GM21381 (cell line): ENCODE data around the gene SCD5.

Source experiments
- ATAC-seq: cut with Tn5 transposase; IDR thresholded peaks from one replicate; pipeline ENCODE4 v1.9.1; 2021; ENCODE audit warnings: mild to moderate bottlenecking, moderate library complexity; ENCODE audit not compliant: unreplicated experiment

SCD5 gene

DNA sequence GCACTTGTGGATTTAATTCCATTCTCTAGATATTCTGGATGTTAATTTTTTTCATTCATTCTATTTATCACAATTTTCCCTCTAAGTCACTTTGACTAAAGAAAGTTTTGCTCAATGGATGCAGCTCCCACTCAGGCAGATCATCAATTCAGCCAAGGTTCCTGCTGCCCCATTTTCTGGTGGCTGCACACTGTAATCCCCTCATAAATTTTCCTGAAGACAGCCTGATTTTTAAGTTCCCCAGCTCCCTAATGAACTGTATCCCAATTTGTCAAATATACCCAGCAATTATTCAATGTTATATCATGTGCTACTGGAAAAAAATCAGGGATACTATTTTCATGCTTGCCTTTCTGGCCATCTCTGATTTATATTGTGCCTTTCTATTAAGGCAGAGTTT lies 61.2 kb downstream of the SCD5 start:
- ATAC-seq, result no peak

DNA sequence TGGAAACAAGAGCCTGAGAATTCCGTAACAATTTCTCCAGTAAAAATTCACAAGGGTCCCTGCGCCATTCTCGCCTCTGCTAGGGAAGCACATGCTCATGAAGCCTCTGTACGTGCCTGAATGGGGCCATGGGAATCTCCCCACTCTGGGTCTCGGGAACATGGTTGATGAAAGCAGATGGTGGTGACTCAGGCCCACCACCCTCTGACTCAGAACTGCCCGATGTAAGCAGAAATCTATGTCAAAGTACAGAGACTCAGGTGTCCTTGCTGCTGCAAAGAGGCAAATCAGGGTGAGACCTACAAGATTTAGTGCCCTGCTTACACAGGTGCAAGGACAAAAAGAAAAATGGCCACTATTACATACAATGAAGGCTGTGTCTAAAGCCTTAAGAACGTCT lies 65.0 kb downstream of the SCD5 start:
- ATAC-seq, result no peak

DNA sequence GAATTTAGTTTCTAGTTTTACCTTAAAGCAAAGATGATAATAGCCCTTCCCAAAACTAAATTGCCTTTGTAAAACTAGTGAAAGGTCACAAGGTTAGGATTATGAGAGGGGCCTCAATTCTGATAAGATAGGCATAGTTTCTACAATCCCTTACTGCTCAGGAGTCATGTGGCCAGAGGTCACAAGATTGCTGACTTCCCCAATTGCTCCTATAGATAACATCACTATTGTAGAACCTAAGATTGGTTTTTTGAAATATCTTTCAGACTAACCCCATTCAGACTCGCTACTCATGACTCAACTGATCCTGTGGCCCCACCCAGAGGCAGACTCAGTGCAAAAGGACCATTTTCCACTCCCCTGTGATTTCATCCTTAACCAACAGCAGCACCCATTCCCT lies 70.3 kb downstream of the SCD5 start:
- no peak for ATAC-seq

DNA sequence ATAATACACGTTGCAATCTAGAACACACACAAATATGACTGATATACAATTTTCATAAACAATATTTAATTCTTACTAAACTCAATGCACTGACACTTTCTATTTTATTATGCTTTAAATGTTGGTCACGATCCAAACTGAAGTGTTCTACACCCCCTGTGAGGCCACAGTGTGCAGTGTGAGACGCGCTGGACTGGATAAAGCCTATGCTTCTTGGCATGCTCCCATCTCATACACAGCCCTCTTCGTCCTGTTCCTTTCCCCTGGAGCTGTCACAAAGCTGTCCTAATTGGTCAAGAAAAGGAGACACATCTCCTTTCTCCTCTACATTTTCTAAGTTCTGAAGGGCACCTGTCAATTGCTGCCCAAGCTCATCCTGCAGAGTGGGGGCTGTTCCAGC lies 72.0 kb downstream of the SCD5 start:
- ATAC-seq, result no peak

GRCh38 chr4:82721819-82722423 lies 76.7 kb downstream of the SCD5 start:
- ATAC-seq, result peak; percentile 61

DNA sequence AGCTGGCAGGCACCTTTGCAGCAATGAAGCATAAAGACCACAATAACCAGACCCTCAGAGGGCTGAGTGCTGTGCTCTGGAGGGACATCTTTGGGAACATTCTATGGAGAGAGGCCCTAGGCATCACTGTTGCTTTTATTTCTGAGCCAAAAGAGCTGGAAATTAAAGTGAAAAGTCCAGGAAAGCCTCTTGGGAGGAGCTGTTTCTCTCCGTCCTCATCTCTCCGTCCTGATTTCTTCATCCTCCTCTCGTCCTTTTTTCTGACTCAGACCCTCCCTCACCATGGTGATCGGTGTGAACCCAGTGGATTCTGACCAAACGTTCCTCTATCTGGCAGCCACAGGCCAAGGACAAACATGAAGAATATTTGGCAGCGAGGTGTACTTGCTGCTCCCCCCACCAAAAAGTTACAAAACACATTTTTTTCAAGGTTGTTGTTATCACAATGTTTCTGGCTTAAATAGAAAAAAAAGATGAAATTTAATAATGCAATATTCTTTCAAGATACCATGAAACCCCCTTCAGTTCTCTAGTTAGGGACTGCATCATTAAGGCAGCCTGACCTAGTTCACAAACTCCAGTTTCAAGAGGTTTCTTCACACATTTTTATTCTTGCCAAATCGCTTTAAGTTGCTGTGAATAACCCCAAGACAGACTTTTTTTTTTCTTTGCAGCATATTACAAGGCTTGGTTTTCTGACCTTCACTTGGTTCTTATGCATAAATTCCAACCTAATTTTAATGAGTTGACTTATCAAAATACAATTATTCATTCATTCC lies 80.2 kb downstream of the SCD5 start:
- ATAC-seq, result no peak

DNA sequence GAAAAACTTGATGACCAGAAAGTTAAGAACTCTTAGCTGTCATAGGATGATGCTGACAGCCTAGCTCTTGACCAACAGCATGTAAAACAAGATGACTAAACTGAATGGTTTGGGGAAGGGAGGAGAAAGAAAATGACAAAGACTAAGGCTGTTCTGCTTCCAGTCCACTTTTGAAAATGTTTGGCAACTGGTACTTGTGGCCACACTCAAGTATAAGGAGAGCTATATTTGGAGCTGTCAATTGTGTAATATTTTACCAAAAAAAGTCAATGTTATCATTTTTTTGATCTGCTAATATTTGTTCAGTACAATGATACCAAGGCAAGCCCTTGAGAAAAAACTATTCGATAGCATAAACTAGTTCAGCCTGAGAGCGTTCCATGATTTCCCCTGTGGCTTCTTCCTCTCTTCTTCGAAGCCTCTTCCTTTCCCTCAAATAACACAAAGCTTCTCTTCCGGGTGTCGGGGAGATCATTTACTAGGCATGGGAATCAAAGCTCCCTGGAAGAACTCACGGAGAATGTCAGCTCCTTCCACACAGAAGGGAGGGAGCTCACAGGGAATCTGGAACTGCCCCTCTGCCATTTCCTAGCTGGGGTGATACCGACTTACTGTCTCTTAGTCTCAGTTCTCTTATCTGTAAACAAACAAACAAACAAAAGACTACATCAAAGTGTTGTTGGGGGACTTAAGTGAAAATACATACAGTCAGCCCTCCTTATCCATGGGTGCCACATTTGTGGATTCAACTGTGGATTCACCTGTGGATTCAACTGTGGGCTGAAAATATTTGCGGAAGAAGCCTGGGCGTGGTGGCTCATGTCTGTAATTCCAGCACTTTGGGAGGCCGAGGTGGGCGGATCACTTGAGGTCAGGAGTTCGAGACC lies 82.6 kb downstream of the SCD5 start:
- no peak for ATAC-seq

DNA sequence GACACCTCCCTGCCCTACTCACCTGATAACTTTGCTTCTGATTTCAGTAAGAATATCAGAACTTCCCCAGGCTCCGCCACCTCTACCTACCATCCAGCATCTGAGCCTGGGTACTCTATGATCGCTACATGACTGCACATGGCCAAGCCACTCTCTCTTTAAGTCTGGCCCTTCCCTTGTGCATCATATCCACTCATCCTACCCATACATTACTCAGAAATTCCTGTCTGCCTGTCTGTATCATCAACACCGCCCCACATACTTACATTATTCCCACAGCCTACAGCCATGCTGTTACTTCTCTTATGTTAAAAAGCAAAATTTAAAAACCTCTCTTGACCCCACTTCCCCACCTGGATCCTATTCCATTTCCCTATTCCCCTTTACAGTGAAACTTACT lies 84.7 kb downstream of the SCD5 start:
- ATAC-seq, result no peak

DNA sequence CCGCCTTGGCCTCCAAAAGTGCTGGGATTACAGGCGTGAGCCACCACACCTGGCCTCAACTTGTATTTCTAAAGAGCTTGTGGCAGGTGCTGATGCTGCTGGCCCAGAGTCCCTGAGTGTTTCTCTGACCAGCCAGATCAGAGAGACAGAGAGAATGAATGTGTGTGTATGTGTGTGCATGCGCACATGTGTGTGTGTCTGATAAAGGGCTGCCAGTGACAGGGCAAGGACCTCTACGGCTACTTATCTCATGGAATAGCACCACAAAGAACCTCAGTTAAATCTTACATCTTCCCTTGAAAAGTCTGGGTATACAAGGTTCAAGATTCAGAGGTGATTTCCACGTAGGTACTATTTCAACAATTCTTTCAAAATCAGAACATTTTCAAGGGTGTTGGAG lies 86.0 kb downstream of the SCD5 start:
- no peak for ATAC-seq

- no peak for ATAC-seq
Measured at GRCh38 chr4:82711158-82711785, 87.3 kb downstream of the SCD5 start.

DNA sequence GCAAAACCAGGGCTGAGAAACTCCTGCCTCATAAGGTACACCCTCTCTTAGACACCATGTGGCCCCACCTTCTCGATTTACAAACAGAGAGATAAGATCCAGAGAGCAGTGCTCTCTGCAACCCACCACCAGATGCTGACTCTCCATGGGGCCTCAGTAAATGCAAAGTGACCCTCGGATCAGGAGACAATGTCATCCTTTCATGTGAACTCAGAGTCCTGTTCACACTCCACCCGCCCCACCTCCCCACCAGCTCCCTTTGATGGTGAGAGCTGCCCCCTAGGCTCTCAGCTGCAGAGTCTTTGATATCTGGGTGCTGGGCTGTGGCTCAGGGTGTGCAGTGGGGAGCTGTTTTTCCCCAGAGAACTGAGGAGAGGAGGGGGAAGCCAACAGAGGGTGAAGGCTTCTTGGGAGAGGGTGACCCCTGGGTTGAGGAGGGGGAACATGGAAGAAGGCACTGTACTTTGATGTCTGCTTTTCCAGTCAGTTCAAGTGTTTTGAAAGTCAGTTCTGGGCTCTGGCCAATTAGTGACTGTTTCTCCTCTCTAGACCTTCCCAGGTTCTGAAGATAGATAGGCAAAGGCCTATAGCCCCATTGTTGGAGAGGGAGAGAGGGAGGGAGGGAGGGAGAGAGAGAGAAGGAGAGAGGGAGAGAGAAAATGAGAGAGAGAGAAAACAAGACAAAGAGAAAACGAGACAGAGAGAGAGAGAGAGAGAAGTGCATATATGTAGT lies 88.2 kb downstream of the SCD5 start:
- no peak for ATAC-seq

GRCh38 chr4:82708982-82709381 lies 89.6 kb downstream of the SCD5 start:
- ATAC-seq, result no peak

DNA sequence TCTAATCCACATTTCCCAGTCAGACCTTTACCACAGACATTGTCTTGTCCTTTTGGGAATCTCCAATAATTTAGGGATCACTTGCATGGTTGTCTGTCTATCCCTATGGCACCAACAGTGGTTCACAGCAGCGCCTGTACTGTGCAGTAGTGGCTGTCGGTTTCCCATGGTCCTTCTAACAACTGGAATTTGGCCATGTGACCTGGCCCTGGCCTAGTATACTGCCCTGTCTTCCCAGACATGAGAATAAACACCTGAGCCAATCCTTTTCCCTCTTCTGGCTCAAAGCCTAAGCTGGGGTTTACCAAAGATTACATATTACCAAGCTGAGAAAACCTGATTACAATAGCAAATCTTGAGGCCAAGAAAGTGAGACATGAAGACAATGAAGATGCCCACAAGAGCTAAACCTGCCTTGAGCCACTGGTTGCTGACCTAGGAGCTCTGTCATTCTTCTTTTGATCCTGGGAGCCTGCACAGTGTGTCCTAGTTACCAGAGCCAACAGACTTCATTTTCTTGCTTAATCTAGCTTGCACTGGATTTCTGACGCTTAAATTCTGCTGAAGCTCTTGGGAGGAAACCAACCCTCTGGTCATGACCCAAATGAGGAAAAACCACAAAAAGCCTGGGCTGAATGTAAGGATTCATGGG lies 92.1 kb downstream of the SCD5 start:
- ATAC-seq, result no peak

GRCh38 chr4:82705928-82706300 lies 92.7 kb downstream of the SCD5 start:
- ATAC-seq, result no peak

DNA sequence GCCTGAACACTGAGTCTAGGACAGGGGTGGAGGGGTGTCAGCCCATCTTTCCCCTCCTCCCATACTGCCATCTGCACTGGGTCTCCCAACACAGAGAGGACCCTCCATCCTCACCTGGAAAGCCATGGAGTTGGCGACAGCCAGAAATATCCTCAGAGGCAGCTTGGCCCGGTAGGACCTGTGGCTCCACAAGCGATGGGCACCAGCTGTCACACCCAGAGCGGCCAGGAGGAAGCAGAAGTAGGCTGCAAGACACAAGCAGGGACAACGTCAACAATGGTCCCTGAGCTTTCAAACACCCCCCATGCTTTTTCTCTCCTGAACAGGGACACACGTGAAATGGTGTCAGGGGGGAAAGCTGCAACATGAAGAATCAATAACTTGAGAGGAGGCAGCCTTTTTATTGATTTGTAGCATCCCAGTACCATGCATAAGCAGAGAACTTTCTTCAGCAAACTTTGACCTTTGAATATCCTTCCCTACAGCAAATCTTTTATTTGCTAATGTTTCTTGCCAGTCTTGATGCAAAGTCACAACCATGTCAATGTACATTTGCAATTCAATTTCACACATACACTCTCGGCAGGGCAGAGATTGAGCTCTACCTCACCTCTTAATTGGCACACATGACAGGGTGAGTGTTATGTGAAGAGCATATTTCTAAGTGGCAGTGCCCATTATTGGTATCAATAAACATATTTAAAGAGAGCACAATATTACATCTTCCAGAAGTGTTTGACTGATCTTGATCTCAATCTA lies 93.2 kb downstream of the SCD5 start:
- ATAC-seq, result no peak

GRCh38 chr4:82704156-82704555 lies 94.4 kb downstream of the SCD5 start:
- ATAC-seq, result no peak

DNA sequence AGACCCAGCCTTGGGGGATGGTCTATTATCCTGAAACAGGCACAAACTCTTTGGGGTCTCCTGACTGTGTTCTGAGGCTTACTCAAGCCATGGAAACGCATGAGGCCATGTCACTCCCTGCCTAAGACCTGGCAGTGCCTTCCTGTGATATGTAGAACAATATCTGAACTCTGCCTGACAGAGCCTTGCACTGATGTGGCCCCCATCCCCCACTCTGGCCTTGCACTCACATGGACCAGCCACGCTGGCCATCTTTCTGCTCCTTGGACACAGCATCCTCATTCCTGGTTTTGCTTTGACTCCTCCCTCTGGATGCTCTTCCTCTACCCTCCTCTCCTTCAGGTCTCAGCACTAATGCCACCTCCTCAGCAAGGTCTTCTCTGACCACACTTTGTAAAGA lies 100.2 kb downstream of the SCD5 start:
- ATAC-seq, result no peak

DNA sequence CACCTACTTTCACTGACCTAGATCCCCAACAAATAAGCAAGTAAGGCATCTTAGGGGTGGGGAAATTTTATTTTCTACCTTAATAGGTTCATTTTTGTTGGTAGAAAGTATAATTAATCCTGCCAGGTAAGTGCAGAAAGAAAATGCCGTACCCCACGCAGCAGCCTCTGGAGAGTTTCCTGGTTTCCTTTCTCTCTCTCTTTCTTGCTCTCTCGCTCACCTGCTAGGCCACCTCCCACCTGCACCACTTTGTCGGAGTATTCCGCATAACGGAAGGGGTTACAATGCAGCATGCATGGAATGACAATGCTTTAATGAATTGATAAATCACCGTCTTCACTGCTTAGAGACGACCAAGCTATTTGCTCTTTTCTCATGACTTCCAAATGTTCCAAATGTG lies 101.0 kb downstream of the SCD5 start:
- ATAC-seq, result no peak

DNA sequence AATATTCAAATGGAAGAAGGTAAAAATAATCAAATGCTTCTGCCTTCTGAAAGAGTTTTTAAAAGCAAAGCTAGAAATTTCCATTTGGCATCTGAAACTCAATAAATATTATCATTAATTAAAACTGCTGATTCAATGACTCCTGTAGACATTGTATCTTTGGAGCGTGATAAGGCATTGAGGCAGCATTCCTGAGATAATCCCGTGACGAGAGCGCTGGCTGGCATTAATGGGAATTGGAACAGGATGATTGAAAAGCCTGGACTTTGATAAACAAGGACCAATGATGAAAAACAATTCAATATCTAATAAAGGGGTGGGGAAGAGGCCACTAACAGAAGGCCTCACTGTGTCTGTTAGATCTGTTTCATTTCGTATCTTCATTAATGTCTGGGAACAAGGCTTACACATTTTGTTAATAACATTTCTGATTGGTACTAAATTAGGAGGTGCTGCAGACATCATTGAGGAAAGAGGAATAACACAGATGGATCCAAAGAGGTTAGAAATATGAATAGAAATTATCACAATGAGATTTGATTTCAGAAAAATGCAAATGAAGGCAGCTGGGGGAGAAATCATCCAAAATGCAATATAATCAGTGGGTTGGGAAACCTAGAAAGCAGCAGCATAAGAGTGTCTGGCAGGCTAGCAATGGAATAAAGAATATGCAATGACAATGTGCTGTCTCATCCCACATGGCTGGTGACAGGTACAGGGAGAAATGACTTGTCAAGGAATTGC lies 102.3 kb downstream of the SCD5 start:
- no peak for ATAC-seq
